DOHH2 (cell line): ENCODE results near the gene INTS3.

Experiments used
- EZH2phosphoT487 ChIP-seq: fragments of 200-600 bp; sonication (generic); IDR thresholded peaks from 2 replicates; pipeline ENCODE4 v1.6.1; 2017; ENCODE audit warnings: borderline replicate concordance, mild to moderate bottlenecking, antibody characterized with exemption, low read length, moderate library complexity, mixed read lengths
- TF ChIP-seq, protein P1 (sequence below): fragments of 200-600 bp; sonication (generic); IDR thresholded peaks from one replicate; pipeline ENCODE4 v1.5.1; 2014; ENCODE audit warnings: antibody characterized with exemption, mild to moderate bottlenecking, low read depth, low read length; ENCODE audit not compliant: poor library complexity, severe bottlenecking

- TF ChIP-seq, protein P1, sequence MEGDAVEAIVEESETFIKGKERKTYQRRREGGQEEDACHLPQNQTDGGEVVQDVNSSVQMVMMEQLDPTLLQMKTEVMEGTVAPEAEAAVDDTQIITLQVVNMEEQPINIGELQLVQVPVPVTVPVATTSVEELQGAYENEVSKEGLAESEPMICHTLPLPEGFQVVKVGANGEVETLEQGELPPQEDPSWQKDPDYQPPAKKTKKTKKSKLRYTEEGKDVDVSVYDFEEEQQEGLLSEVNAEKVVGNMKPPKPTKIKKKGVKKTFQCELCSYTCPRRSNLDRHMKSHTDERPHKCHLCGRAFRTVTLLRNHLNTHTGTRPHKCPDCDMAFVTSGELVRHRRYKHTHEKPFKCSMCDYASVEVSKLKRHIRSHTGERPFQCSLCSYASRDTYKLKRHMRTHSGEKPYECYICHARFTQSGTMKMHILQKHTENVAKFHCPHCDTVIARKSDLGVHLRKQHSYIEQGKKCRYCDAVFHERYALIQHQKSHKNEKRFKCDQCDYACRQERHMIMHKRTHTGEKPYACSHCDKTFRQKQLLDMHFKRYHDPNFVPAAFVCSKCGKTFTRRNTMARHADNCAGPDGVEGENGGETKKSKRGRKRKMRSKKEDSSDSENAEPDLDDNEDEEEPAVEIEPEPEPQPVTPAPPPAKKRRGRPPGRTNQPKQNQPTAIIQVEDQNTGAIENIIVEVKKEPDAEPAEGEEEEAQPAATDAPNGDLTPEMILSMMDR = no peak
- TF ChIP-seq EZH2phosphoT487 = no peak
Observed at GRCh38 chr1:153711026-153711425, 16.8 kb upstream of the INTS3 start.
